COR-L47 (cell line): ENCODE results near the gene MSTO1.
"Not testable (repeated sequence)": the region's sequence is repeated elsewhere in the genome, so short reads cannot be mapped to it uniquely, and the experiment has no call there.

Experiments used
- DNase-seq: peaks from one replicate; lab custom pipeline; 2025; lab: John Stamatoyannopoulos, UW

MSTO1 gene

GRCh38 chr1:155613226-155613625 is 3.2 kb downstream of the MSTO1 start:
- DNase-seq = not testable (repeated sequence)

GRCh38 chr1:155622191-155622590 is 12.2 kb downstream of the MSTO1 start:
- no peak for DNase-seq

- DNase-seq = no peak
These were observed 13.3 kb downstream of the MSTO1 start for GRCh38 chr1:155623357-155623756.

- not testable (repeated sequence) for DNase-seq
These were observed 16.4 kb downstream of the MSTO1 start for GRCh38 chr1:155626428-155626827.

- DNase-seq = no peak
These were observed 26.6 kb downstream of the MSTO1 start for GRCh38 chr1:155636397-155637153.

GRCh38 chr1:155640367-155640766 is 30.3 kb downstream of the MSTO1 start:
- no peak for DNase-seq

- not testable (repeated sequence) for DNase-seq
These were observed 32.7 kb downstream of the MSTO1 start for GRCh38 chr1:155642559-155643180.

- no peak for DNase-seq
These were observed 33.2 kb downstream of the MSTO1 start for GRCh38 chr1:155643230-155643629.

- no peak for DNase-seq
These were observed 35.1 kb downstream of the MSTO1 start for GRCh38 chr1:155645034-155645598.

GRCh38 chr1:155645648-155646047 is 35.6 kb downstream of the MSTO1 start:
- no peak for DNase-seq

GRCh38 chr1:155646307-155646706 is 36.3 kb downstream of the MSTO1 start:
- DNase-seq = no peak

- DNase-seq = no peak
These were observed 38.5 kb downstream of the MSTO1 start for GRCh38 chr1:155648207-155649147.

GRCh38 chr1:155649676-155650075 is 39.7 kb downstream of the MSTO1 start:
- DNase-seq = no peak

GRCh38 chr1:155650231-155650757 is 40.3 kb downstream of the MSTO1 start:
- DNase-seq = no peak

GRCh38 chr1:155651861-155652661 is 42.0 kb downstream of the MSTO1 start:
- DNase-seq = no peak

- no peak for DNase-seq
These were observed 42.9 kb downstream of the MSTO1 start for GRCh38 chr1:155652951-155653350.

GRCh38 chr1:155657463-155657862 is 47.4 kb downstream of the MSTO1 start:
- DNase-seq = no peak

GRCh38 chr1:155661239-155661638 is 51.2 kb downstream of the MSTO1 start:
- DNase-seq = not testable (repeated sequence)
